ENCODE data around the gene CCNL2.
A peak's percentile ranks its signal among the peaks of the same experiment; 100 is the strongest.
"Not testable (repeated sequence)": the region's sequence is repeated elsewhere in the genome, so short reads cannot be mapped to it uniquely, and the experiment has no call there.

CCNL2 gene

GRCh38 chr1:1430114-1430982, 31.2 kb upstream of the CCNL2 start:
- H3K36me3 ChIP-seq = no peaks in the 10 kb centered on the region
- no peaks in the 10 kb centered on the region for H3K9me3 ChIP-seq (replicated peaks in 1 of 11)
- H3K27ac ChIP-seq = peak overlapping the region in 8 of 11 experiments; percentile 14 to 53 (median 37); a peak in 12 of 22 replicates
- H3K4me3 ChIP-seq = no peak overlapping the region
- no peak for TF ChIP-seq Cebpa-rat (IDR thresholded peaks at IDR 0.05)
- peak overlapping the region; percentile 38 to 99 (median 82) for H3K4me2 ChIP-seq
- peaks cover 0 to 12% (median 0%) of the 10 kb centered on the region in 11 experiments; a peak in 5 of 22 replicates for H3K27me3 ChIP-seq
- H3K9ac ChIP-seq = peak overlapping the region in 8 of 11 experiments; percentile 12 to 50 (median 34); a peak in 9 of 22 replicates
- H3K4me1 ChIP-seq = peaks cover 51 to 77% (median 72%) of the 10 kb centered on the region in 10 experiments
- H4K20me1 ChIP-seq = peaks cover 0 to 8% (median 0%) of the 10 kb centered on the region in 11 experiments; a peak in 2 of 22 replicates

GRCh38 chr1:1429671-1430073, 30.5 kb upstream of the CCNL2 start:
- Histone ChIP-seq H3K4me2 (peak overlapping the region in 7 of 11 experiments; percentile 14 to 96 (median 82); a peak in 10 of 22 replicates), H3K36me3 (no peaks in the 10 kb centered on the region), H4K20me1 (peaks cover 0 to 8% (median 0%) of the 10 kb centered on the region in 11 experiments; a peak in 2 of 22 replicates), H3K27ac (no peak overlapping the region), H3K4me1 (peaks cover 45 to 71% (median 65%) of the 10 kb centered on the region in 10 experiments), H3K9me3 (replicated peaks in 1 of 11) (no peaks in the 10 kb centered on the region), H3K4me3 (no peak overlapping the region), H3K9ac (peak overlapping the region in 3 of 11 experiments; percentile 19 to 47 (median 23); a peak in 2 of 22 replicates), H3K27me3 (peaks cover 0 to 12% (median 0%) of the 10 kb centered on the region in 11 experiments; a peak in 5 of 22 replicates)
- TF ChIP-seq Cebpa-rat (IDR thresholded peaks at IDR 0.05) = no peak

GRCh38 chr1:1428967-1429366, 29.8 kb upstream of the CCNL2 start:
- Histone ChIP-seq H3K27me3 (peaks cover 0 to 12% (median 0%) of the 10 kb centered on the region in 11 experiments; a peak in 5 of 22 replicates), H3K4me1 (peaks cover 38 to 64% (median 58%) of the 10 kb centered on the region in 10 experiments)
- H3K9me3 ChIP-seq (replicated peaks in 1 of 11); H4K20me1 ChIP-seq; H3K4me2 ChIP-seq; H3K4me3 ChIP-seq; H3K27ac ChIP-seq; H3K9ac ChIP-seq; H3K36me3 ChIP-seq: not testable (repeated sequence)

- Histone ChIP-seq H3K36me3 (no peaks in the 10 kb centered on the region), H3K9me3 (replicated peaks in 1 of 11) (no peaks in the 10 kb centered on the region), H4K20me1 (no peaks in the 10 kb centered on the region), H3K9ac (no peak overlapping the region), H3K4me2 (no peak overlapping the region), H3K4me1 (peaks cover 30 to 62% (median 52%) of the 10 kb centered on the region in 10 experiments), H3K4me3 (no peak overlapping the region), H3K27ac (no peak overlapping the region), H3K27me3 (peaks cover 0 to 12% (median 0%) of the 10 kb centered on the region in 11 experiments; a peak in 5 of 22 replicates)
- TF ChIP-seq Cebpa-rat (IDR thresholded peaks at IDR 0.05) = no peak
These were observed 29.0 kb upstream of the CCNL2 start for GRCh38 chr1:1428174-1428573.

- no peak overlapping the region for H3K4me2 ChIP-seq
- no peaks in the 10 kb centered on the region for H3K36me3 ChIP-seq
- peaks cover 0 to 12% (median 0%) of the 10 kb centered on the region in 11 experiments; a peak in 5 of 22 replicates for H3K27me3 ChIP-seq
- H3K4me1 ChIP-seq = peaks cover 26 to 62% (median 52%) of the 10 kb centered on the region in 10 experiments
- no peak overlapping the region for H3K27ac ChIP-seq
- no peaks in the 10 kb centered on the region for H3K9me3 ChIP-seq (replicated peaks in 1 of 11)
- no peak overlapping the region for H3K4me3 ChIP-seq
- no peak overlapping the region for H3K9ac ChIP-seq
- H4K20me1 ChIP-seq = no peaks in the 10 kb centered on the region
- no peak for TF ChIP-seq Cebpa-rat (IDR thresholded peaks at IDR 0.05)
These were observed 28.6 kb upstream of the CCNL2 start for GRCh38 chr1:1427820-1428148.

- no peaks in the 10 kb centered on the region for H3K9me3 ChIP-seq (replicated peaks in 1 of 11)
- H3K4me1 ChIP-seq = peaks cover 26 to 62% (median 52%) of the 10 kb centered on the region in 10 experiments
- H3K9ac ChIP-seq = peak overlapping the region in 1 of 11 experiments; percentile 72; a peak in 1 of 22 replicates
- H3K4me2 ChIP-seq = peak overlapping the region in 10 of 11 experiments; percentile 15 to 99 (median 80); a peak in 14 of 22 replicates
- H3K27ac ChIP-seq = no peak overlapping the region
- no peaks in the 10 kb centered on the region for H4K20me1 ChIP-seq
- no peak for TF ChIP-seq Cebpa-rat (IDR thresholded peaks at IDR 0.05)
- H3K4me3 ChIP-seq = no peak overlapping the region
- H3K36me3 ChIP-seq = no peaks in the 10 kb centered on the region
- H3K27me3 ChIP-seq = peaks cover 0 to 12% (median 0%) of the 10 kb centered on the region in 11 experiments; a peak in 5 of 22 replicates
These were observed 28.1 kb upstream of the CCNL2 start for GRCh38 chr1:1427106-1427819.

- Histone ChIP-seq H3K27me3 (peaks cover 0 to 12% (median 0%) of the 10 kb centered on the region in 11 experiments; a peak in 5 of 22 replicates), H4K20me1 (no peaks in the 10 kb centered on the region), H3K4me1 (peaks cover 23 to 62% (median 52%) of the 10 kb centered on the region in 10 experiments), H3K36me3 (no peaks in the 10 kb centered on the region), H3K4me2 (peak overlapping the region; percentile 0 to 99 (median 82); a peak in 20 of 22 replicates), H3K9ac (peak overlapping the region in 9 of 11 experiments; percentile 34 to 74 (median 56); a peak in 14 of 22 replicates), H3K4me3 (peak overlapping the region in 5 of 10 experiments; percentile 16 to 49 (median 41); a peak in 5 of 20 replicates), H3K27ac (peak overlapping the region in 8 of 11 experiments; percentile 17 to 70 (median 53); a peak in 14 of 22 replicates), H3K9me3 (replicated peaks in 1 of 11) (no peaks in the 10 kb centered on the region)
- TF ChIP-seq Cebpa-rat (IDR thresholded peaks at IDR 0.05) = no peak
These were observed 27.5 kb upstream of the CCNL2 start for GRCh38 chr1:1426496-1427105.

- Histone ChIP-seq H3K9me3 (replicated peaks in 1 of 11) (no peaks in the 10 kb centered on the region), H3K4me2 (peak overlapping the region; percentile 0 to 99 (median 82); a peak in 20 of 22 replicates), H3K4me1 (peaks cover 26 to 62% (median 52%) of the 10 kb centered on the region in 10 experiments), H3K9ac (peak overlapping the region in 9 of 11 experiments; percentile 34 to 74 (median 56); a peak in 14 of 22 replicates), H3K27me3 (peaks cover 0 to 12% (median 0%) of the 10 kb centered on the region in 11 experiments; a peak in 5 of 22 replicates), H3K27ac (peak overlapping the region in 8 of 11 experiments; percentile 17 to 70 (median 53); a peak in 14 of 22 replicates), H3K4me3 (peak overlapping the region in 5 of 10 experiments; percentile 16 to 49 (median 41); a peak in 4 of 20 replicates), H3K36me3 (no peaks in the 10 kb centered on the region), H4K20me1 (no peaks in the 10 kb centered on the region)
- TF ChIP-seq Cebpa-rat (IDR thresholded peaks at IDR 0.05) = no peak
These were observed 26.8 kb upstream of the CCNL2 start for GRCh38 chr1:1425753-1426495.

Data from BLaER1 treated with 17β-estradiol and CSF1 and Interleukin-3, amounts not matched to agents 10 nM and 100 nM (cell line).